Liver (tissue), 9 donors: Measurements from ENCODE around the gene DEFB119. TPM values are rescaled to one million over a fixed set of nuclear protein-coding genes. Genes with fewer than 3 reads are reported as not detected.

ENCODE experiments used
- DNase-seq: peaks from one replicate; pipeline ENCODE4 v3.0.0-alpha.2; 2017; ENCODE audit warnings: low spot score
- H3K27ac ChIP-seq, 2 donors: one replicate each; pipeline ENCODE4 v1.7.0; 2013; ENCODE audit warnings: inconsistent platforms in 2 of 2, low read length in 2 of 2, control low read depth in 1 of 2, low read depth in 1 of 2, mild to moderate bottlenecking in 1 of 2
- H3K27me3 ChIP-seq, 4 donors: one replicate each; pipeline versions ENCODE4 v1.6.1 to v1.7.0; 2013; ENCODE audit warnings: low read length in 3 of 4, inconsistent platforms in 1 of 4, mild to moderate bottlenecking in 1 of 4, moderate library complexity in 1 of 4; ENCODE audit not compliant: control insufficient read depth in 4 of 4, insufficient read depth in 4 of 4
- H3K36me3 ChIP-seq, 4 donors: one replicate each; pipeline versions ENCODE4 v1.6.1 to v1.7.0; 2013; ENCODE audit warnings: low read length in 3 of 4, mild to moderate bottlenecking in 3 of 4, low read depth in 1 of 4, moderate library complexity in 1 of 4; ENCODE audit not compliant: control insufficient read depth in 4 of 4, insufficient read depth in 3 of 4
- H3K4me1 ChIP-seq, 4 donors: one replicate each; pipeline versions ENCODE4 v1.6.1 to v1.7.0; 2013; ENCODE audit warnings: low read length in 3 of 4, mild to moderate bottlenecking in 3 of 4, moderate library complexity in 1 of 4; ENCODE audit not compliant: control insufficient read depth in 4 of 4, insufficient read depth in 4 of 4
- H3K4me3 ChIP-seq, 3 donors: one replicate each; pipeline versions ENCODE4 v1.6.1 to v1.7.0; 2013; ENCODE audit warnings: low read length in 3 of 3, control low read depth in 1 of 3, low read depth in 1 of 3, mild to moderate bottlenecking in 1 of 3
- H3K9ac ChIP-seq, 2 donors: one replicate each; pipeline ENCODE4 v1.7.0; 2013; ENCODE audit warnings: low read length in 2 of 2, mild to moderate bottlenecking in 2 of 2, moderate library complexity in 2 of 2, control low read depth in 1 of 2, low read depth in 1 of 2
- H3K9me3 ChIP-seq, 4 donors: one replicate each; pipeline versions ENCODE4 v1.6.1 to v1.7.0; 2013; ENCODE audit warnings: low read length in 3 of 4; ENCODE audit not compliant: control insufficient read depth in 4 of 4
- ATF3 ChIP-seq: IDR thresholded peaks from 2 replicates; pipeline ENCODE4 v1.6.1; 2016; ENCODE audit warnings: antibody characterized with exemption
- CTCF ChIP-seq: fragments of 150-350 bp; IDR thresholded peaks from 2 replicates; pipeline ENCODE4 v1.5.1; 2017; ENCODE audit warnings: improper control_type of control experiment, low read depth, low read length; ENCODE audit not compliant: missing input control
- EGR1 ChIP-seq, 2 donors: IDR thresholded peaks; 2 replicates each; pipeline ENCODE4 v1.6.1; 2016 to 2018; ENCODE audit warnings: antibody characterized with exemption in 2 of 2, low read depth in 2 of 2
- FOXA1 ChIP-seq: IDR thresholded peaks from 2 replicates; pipeline ENCODE4 v1.6.1; 2016; ENCODE audit warnings: antibody characterized with exemption
- FOXA2 ChIP-seq: IDR thresholded peaks from 2 replicates; pipeline ENCODE4 v1.6.1; 2016; ENCODE audit warnings: antibody characterized with exemption
- GABPA ChIP-seq, 2 donors: IDR thresholded peaks in 1 of 2; conservative IDR thresholded peaks in 1 of 2; 2 replicates each; pipeline ENCODE4 v1.6.1; 2016; ENCODE audit warnings: antibody characterized with exemption in 2 of 2, mild to moderate bottlenecking in 1 of 2, moderate library complexity in 1 of 2
- HNF4A ChIP-seq, 2 donors: conservative IDR thresholded peaks; 2 replicates each; pipeline ENCODE4 v1.6.1; 2016; ENCODE audit warnings: antibody characterized with exemption in 2 of 2, mild to moderate bottlenecking in 2 of 2
- HNF4G ChIP-seq: IDR thresholded peaks from 2 replicates; pipeline ENCODE4 v1.6.1; 2016; ENCODE audit warnings: antibody characterized with exemption
- JUND ChIP-seq, 2 donors: IDR thresholded peaks; 2 replicates each; pipeline ENCODE4 v1.6.1; 2016; ENCODE audit warnings: antibody characterized with exemption in 2 of 2
- MAX ChIP-seq: IDR thresholded peaks from 2 replicates; pipeline ENCODE4 v1.6.1; 2016; ENCODE audit warnings: antibody characterized with exemption
- NR2F2 ChIP-seq: IDR thresholded peaks from 2 replicates; pipeline ENCODE4 v1.6.1; 2016; ENCODE audit warnings: antibody characterized with exemption
- RAD21 ChIP-seq, 2 donors: IDR thresholded peaks; 2 replicates each; pipeline ENCODE4 v1.6.1; 2016; ENCODE audit warnings: antibody characterized with exemption in 2 of 2, mild to moderate bottlenecking in 2 of 2
- REST ChIP-seq: IDR thresholded peaks from 2 replicates; pipeline ENCODE4 v1.6.1; 2016; ENCODE audit warnings: antibody characterized with exemption, mild to moderate bottlenecking
- RXRA ChIP-seq, 2 donors: IDR thresholded peaks; 2 replicates each; pipeline ENCODE4 v1.6.1; 2017 to 2018; ENCODE audit warnings: antibody characterized with exemption in 2 of 2, mild to moderate bottlenecking in 1 of 2
- SP1 ChIP-seq: IDR thresholded peaks from 2 replicates; pipeline ENCODE4 v1.6.1; 2018; ENCODE audit warnings: antibody characterized with exemption, mild to moderate bottlenecking
- TAF1 ChIP-seq: conservative IDR thresholded peaks from 2 replicates; pipeline ENCODE4 v1.6.1; 2016; ENCODE audit warnings: antibody characterized with exemption, mild to moderate bottlenecking
- YY1 ChIP-seq: IDR thresholded peaks from 2 replicates; pipeline ENCODE4 v1.6.1; 2016; ENCODE audit warnings: antibody characterized with exemption, mild to moderate bottlenecking
- ZBTB33 ChIP-seq: IDR thresholded peaks from 2 replicates; pipeline ENCODE4 v1.6.1; 2016; ENCODE audit warnings: antibody characterized with exemption
- WGBS: extraction: QIAGEN DNeasy Blood & Tissue Kit; methylation state at CpG from one replicate; pipeline ENCODE4 v1.1.7; 2013; 5-methylcytosine and 5-hydroxymethylcytosine counted together
- polyA plus RNA-seq, 2 donors: library from polyadenylated mRNA; stranded (reverse) in 1 of 2; unstranded in 1 of 2; fragments of 200-250 nt in 1 of 2; fragments of >200 nt in 1 of 2; fragmentation: Nextera tagmentation in 1 of 2; extraction: Ambion mirVana in 1 of 2; gene quantifications; one replicate each; pipeline versions ENCODE4 v1.2.1 to v1.2.3, GENCODE V29; 2013 to 2015
- total RNA-seq, 2 donors: library from RNA; depleted of rRNA; stranded (reverse); fragments of >200 nt; gene quantifications; one replicate each; pipeline ENCODE4 v1.2.3, GENCODE V29; 2014
- donor health status: healthy.
- donor health status: healthy.
- donor health status: healthy.
- donor health status: healthy.
- donor health status: healthy.

DEFB119 gene
- total and polyA plus RNA-seq, 4 donors: not detected

- H3K9ac ChIP-seq: no peak overlapping the region
- no peak overlapping the region for H3K27ac ChIP-seq
- no peaks in the 10 kb centered on the region for H3K4me1 ChIP-seq
- H3K27me3 ChIP-seq: peaks cover 0 to 3% (median under 1%) of the 10 kb centered on the region in 4 donors
- H3K4me3 ChIP-seq: no peak overlapping the region
- H3K9me3 ChIP-seq: peaks cover 0 to 2% (median 0%) of the 10 kb centered on the region in 4 donors
- DNase-seq: no peak
- TF ChIP-seq GABPA (IDR thresholded peaks at IDR 0.05 in 1 of 2, conservative IDR thresholded peaks at IDR 0.05 in 1 of 2) (no peak), YY1 (no peak), RAD21 (IDR thresholded peaks at IDR 0.05) (no peak), ZBTB33 (no peak), ATF3 (no peak), RXRA (IDR thresholded peaks at IDR 0.05) (no peak), JUND (IDR thresholded peaks at IDR 0.05) (no peak), REST (no peak), FOXA1 (no peak), TAF1 (no peak), HNF4A (conservative IDR thresholded peaks at IDR 0.05) (no peak), MAX (no peak), NR2F2 (no peak), FOXA2 (no peak)
- H3K36me3 ChIP-seq: no peaks in the 10 kb centered on the region
- 54% methylated on average over 2 of the region's 2 CpGs for WGBS
Measured at GRCh38 chr20:31392836-31393235, 2.4 kb upstream of the DEFB119 start.

GRCh38 chr20:31374346-31374745 lies 16.0 kb downstream of the DEFB119 start:
- H3K27ac ChIP-seq: no peak overlapping the region
- H3K9me3 ChIP-seq: peaks cover 0 to 5% (median 4%) of the 10 kb centered on the region in 4 donors
- no peaks in the 10 kb centered on the region for H3K36me3 ChIP-seq
- WGBS: 59% methylated on average over 2 of the region's 2 CpGs
- H3K27me3 ChIP-seq: peaks cover 0 to 5% (median 0%) of the 10 kb centered on the region in 4 donors
- DNase-seq: no peak
- H3K4me1 ChIP-seq: no peaks in the 10 kb centered on the region
- no peak overlapping the region for H3K9ac ChIP-seq
- no peak overlapping the region for H3K4me3 ChIP-seq
- TF ChIP-seq RAD21 (IDR thresholded peaks at IDR 0.05) (no peak), RXRA (IDR thresholded peaks at IDR 0.05) (no peak), HNF4G (no peak), CTCF (no peak), GABPA (IDR thresholded peaks at IDR 0.05 in 1 of 2, conservative IDR thresholded peaks at IDR 0.05 in 1 of 2) (no peak), SP1 (no peak), ZBTB33 (no peak), NR2F2 (no peak), EGR1 (IDR thresholded peaks at IDR 0.05; ENCODE audit: low read depth in 2 of 2) (no peak), YY1 (no peak), FOXA1 (no peak), ATF3 (no peak), FOXA2 (no peak), TAF1 (no peak), JUND (IDR thresholded peaks at IDR 0.05) (no peak)
